Hepatocyte (in vitro differentiated cells): Measurements from ENCODE around the gene LTO1.

Source experiments
- CTCF ChIP-seq: fragments of 200-600 bp; sonication (generic); IDR thresholded peaks from 2 replicates; pipeline ENCODE4 v1.5.1; 2016; ENCODE audit warnings: antibody characterized with exemption, mild to moderate bottlenecking; ENCODE audit not compliant: poor library complexity
- EZH2 ChIP-seq: fragments of 200-600 bp; sonication (generic); IDR thresholded peaks from 2 replicates; pipeline ENCODE4 v1.6.1; 2016; ENCODE audit warnings: antibody characterized with exemption, mild to moderate bottlenecking, borderline replicate concordance

- TF ChIP-seq CTCF (no peak), EZH2 (no peak)
Measured at GRCh38 chr11:69644962-69645675, 30.0 kb downstream of the LTO1 start.
